Panc1 (cell line): Measurements from ENCODE around the gene TRERF1. TPM values are rescaled to one million over a fixed set of nuclear protein-coding genes. Genes with fewer than 3 reads are reported as not detected.

Experiments used
- ATAC-seq: fragments of 200-7000 bp; cut with Tn5 transposase; 2 replicates; pipeline ENCODE4 v1.9.1; 2020; ENCODE audit warnings: mild to moderate bottlenecking, moderate library complexity
- BruUV-seq: library from RNA; stranded (reverse); fragments of 400-500 nt; replicated peaks from 2 replicates; lab custom pipeline; 2021; lab: Mats Ljungman, UMichigan
- CTCF ChIA-PET: fragments of 300-600 bp; sonication (Branson Sonifier 250); formaldehyde crosslinking; loops from one replicate; lab custom pipeline; 2022; ENCODE audit warnings: antibody characterized with exemption; lab: Charles Lee
- POLR2A ChIA-PET: fragments of 300-600 bp; sonication (Branson Sonifier 250); formaldehyde crosslinking; loops from one replicate; lab custom pipeline; 2022; ENCODE audit warnings: antibody characterized with exemption; lab: Charles Lee
- DNase-seq: peaks from one replicate; pipeline ENCODE4 v3.0.0-alpha.2; 2010; ENCODE audit warnings: low read depth, low spot score
- H3K27ac ChIP-seq: 2 replicates; pipeline ENCODE4 v1.5.1; 2011; ENCODE audit warnings: mild to moderate bottlenecking, low read length, inconsistent platforms
- H3K27me3 ChIP-seq: fragments of 200-500 bp; sonication (Bioruptor generic); 2 replicates; pipeline ENCODE4 v1.6.0; 2014; ENCODE audit warnings: low read length, inconsistent platforms; ENCODE audit not compliant: control insufficient read depth, insufficient read depth
- H3K36me3 ChIP-seq: fragments of 200-500 bp; sonication (Bioruptor generic); 2 replicates; pipeline ENCODE4 v1.5.1; 2014; ENCODE audit warnings: inconsistent platforms, mild to moderate bottlenecking, low read length, moderate library complexity; ENCODE audit not compliant: control insufficient read depth, insufficient read depth
- H3K4me1 ChIP-seq: 2 replicates; pipeline ENCODE4 v1.5.1; 2011; ENCODE audit warnings: inconsistent platforms, mild to moderate bottlenecking, low read length, moderate library complexity; ENCODE audit not compliant: control insufficient read depth, insufficient read depth
- H3K4me3 ChIP-seq, 2 experiments: 2 replicates each; pipeline ENCODE4 v1.5.1; 2011 to 2012; ENCODE audit warnings: low read depth in 2 of 2, low read length in 2 of 2, mild to moderate bottlenecking in 2 of 2, inconsistent platforms in 1 of 2, moderate library complexity in 1 of 2
- H3K9me3 ChIP-seq: fragments of 200-500 bp; sonication (Bioruptor generic); 2 replicates; pipeline ENCODE4 v1.5.1; 2014; ENCODE audit warnings: low read depth, mild to moderate bottlenecking, inconsistent platforms, low read length, moderate library complexity; ENCODE audit not compliant: control insufficient read depth, insufficient read depth
- POLR2AphosphoS5 ChIP-seq: IDR thresholded peaks from 2 replicates; pipeline ENCODE4 v1.6.1; 2012; ENCODE audit warnings: mild to moderate bottlenecking, low read depth, low read length, moderate library complexity
- REST ChIP-seq, 2 experiments: IDR thresholded peaks; 2 replicates each; pipeline ENCODE4 v1.6.1; 2011 to 2012; ENCODE audit warnings: low read depth in 2 of 2, control low read depth in 1 of 2, low read length in 1 of 2, mild to moderate bottlenecking in 1 of 2, moderate library complexity in 1 of 2; ENCODE audit not compliant: insufficient read depth in 1 of 2
- SIN3A ChIP-seq: IDR thresholded peaks from 2 replicates; pipeline ENCODE4 v1.6.1; 2012; ENCODE audit warnings: low read depth, mild to moderate bottlenecking, low read length, moderate library complexity, borderline replicate concordance; ENCODE audit not compliant: insufficient read depth
- TCF7L2 ChIP-seq: IDR thresholded peaks from 2 replicates; pipeline ENCODE4 v1.6.1; 2011; ENCODE audit warnings: mild to moderate bottlenecking, low read depth, low read length, inconsistent platforms
- in situ Hi-C: cut with HindIII; loops from 2 replicates; pipeline ENCODE4 v1.10.0; 2016; ENCODE audit warnings: low sequenced_read_pairs, low pct_unique_long_range_greater_than_20kb
- intact Hi-C: fragments of 100-400 bp; cut with micrococcal nuclease; formaldehyde crosslinking; loops from one replicate; pipeline ENCODE4 v1.10.0; 2022; ENCODE audit not compliant: unreplicated experiment
- total RNA-seq: library from RNA; stranded (reverse); gene quantifications from one replicate; pipeline ENCODE4 v1.2.1, GENCODE V29; 2021; ENCODE audit not compliant: unreplicated experiment
- TF ChIP-seq, protein P1 (sequence below): fragments of 450-650 bp; IDR thresholded peaks from 2 replicates; pipeline ENCODE4 v1.5.1; 2017; ENCODE audit warnings: mild to moderate bottlenecking

TRERF1 gene
- total RNA-seq, 1 experiment from 2014 or later = 30.6 TPM

- in situ Hi-C loops (no loop called here), intact Hi-C loops (no loop called here)
- no TSS peak for BruUV-seq
- DNase-seq = no peak
- no peaks in the 10 kb centered on the region for H3K36me3 ChIP-seq
- POLR2A ChIA-PET = no interaction called here
- no peak for TF ChIP-seq TCF7L2
- no peak for TF ChIP-seq SIN3A
- no peak for TF ChIP-seq REST (IDR thresholded peaks at IDR 0.05; ENCODE audit: insufficient read depth in 1 of 2, low read depth in 2 of 2, low read length in 1 of 2)
- no peak for TF ChIP-seq POLR2AphosphoS5
- TF ChIP-seq, protein P1, sequence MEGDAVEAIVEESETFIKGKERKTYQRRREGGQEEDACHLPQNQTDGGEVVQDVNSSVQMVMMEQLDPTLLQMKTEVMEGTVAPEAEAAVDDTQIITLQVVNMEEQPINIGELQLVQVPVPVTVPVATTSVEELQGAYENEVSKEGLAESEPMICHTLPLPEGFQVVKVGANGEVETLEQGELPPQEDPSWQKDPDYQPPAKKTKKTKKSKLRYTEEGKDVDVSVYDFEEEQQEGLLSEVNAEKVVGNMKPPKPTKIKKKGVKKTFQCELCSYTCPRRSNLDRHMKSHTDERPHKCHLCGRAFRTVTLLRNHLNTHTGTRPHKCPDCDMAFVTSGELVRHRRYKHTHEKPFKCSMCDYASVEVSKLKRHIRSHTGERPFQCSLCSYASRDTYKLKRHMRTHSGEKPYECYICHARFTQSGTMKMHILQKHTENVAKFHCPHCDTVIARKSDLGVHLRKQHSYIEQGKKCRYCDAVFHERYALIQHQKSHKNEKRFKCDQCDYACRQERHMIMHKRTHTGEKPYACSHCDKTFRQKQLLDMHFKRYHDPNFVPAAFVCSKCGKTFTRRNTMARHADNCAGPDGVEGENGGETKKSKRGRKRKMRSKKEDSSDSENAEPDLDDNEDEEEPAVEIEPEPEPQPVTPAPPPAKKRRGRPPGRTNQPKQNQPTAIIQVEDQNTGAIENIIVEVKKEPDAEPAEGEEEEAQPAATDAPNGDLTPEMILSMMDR = no peak
- H3K9me3 ChIP-seq = no peaks in the 10 kb centered on the region
- no peak overlapping the region for H3K4me3 ChIP-seq
- no peaks in the 10 kb centered on the region for H3K4me1 ChIP-seq
- CTCF ChIA-PET = no interaction called here
- H3K27me3 ChIP-seq = no peaks in the 10 kb centered on the region
- no peak for ATAC-seq
- no peak overlapping the region for H3K27ac ChIP-seq
These were observed 266.1 kb downstream of the TRERF1 start for GRCh38 chr6:42185597-42185996.

GRCh38 chr6:42184475-42184874 is 267.3 kb downstream of the TRERF1 start:
- H3K4me3 ChIP-seq = no peak overlapping the region
- no peaks in the 10 kb centered on the region for H3K27me3 ChIP-seq
- H3K9me3 ChIP-seq = no peaks in the 10 kb centered on the region
- H3K36me3 ChIP-seq = no peaks in the 10 kb centered on the region
- no peaks in the 10 kb centered on the region for H3K4me1 ChIP-seq
- ATAC-seq (no peak), DNase-seq (no peak)
- in situ Hi-C loops = no loop called here
- TF ChIP-seq TCF7L2 (no peak), POLR2AphosphoS5 (no peak), REST (IDR thresholded peaks at IDR 0.05; ENCODE audit: insufficient read depth in 1 of 2, low read depth in 2 of 2, low read length in 1 of 2) (no peak), SIN3A (no peak)
- TF ChIP-seq, protein P1 = no peak
- ChIA-PET CTCF (no interaction called here), POLR2A (no interaction called here)
- no TSS peak for BruUV-seq
- no peak overlapping the region for H3K27ac ChIP-seq
- intact Hi-C loops = no loop called here
